ENCODE measurements around the gene SLC4A9.

SLC4A9 gene

DNA sequence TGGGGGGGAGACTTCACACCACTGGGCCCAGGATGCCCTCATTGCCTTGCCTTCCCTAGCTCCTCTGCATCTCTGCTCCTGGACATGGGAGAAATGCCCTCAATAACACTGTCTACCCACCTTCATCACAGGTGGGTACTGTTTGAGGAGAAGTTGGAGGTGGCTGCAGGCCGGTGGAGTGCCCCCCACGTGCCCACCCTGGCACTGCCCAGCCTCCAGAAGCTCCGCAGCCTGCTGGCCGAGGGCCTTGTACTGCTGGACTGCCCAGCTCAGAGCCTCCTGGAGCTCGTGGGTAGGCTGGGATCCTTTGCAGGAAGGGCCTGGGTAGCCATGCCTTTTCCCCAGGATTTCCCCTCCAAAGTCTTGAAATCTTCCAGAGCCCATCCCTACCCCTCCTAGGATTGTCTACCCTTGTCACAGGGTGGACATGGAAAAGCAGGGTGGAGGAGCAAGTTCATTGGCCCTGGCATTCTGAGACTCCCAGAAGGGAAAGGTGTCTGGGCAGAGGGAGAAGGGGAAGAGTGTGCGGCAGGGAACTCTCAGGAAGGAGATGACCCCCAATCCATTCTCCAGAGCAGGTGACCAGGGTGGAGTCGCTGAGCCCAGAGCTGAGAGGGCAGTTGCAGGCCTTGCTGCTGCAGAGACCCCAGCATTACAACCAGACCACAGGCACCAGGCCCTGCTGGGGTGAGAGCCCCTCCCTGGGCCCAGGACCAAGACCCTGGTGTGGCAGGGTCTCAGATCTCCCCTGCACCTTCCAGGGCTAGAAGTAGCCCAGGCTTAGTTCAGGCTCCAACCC is 886 bp downstream of the SLC4A9 start:
- DNase-seq (ENCODE audit: low read depth): no peak
- TF ChIP-seq, protein P1, sequence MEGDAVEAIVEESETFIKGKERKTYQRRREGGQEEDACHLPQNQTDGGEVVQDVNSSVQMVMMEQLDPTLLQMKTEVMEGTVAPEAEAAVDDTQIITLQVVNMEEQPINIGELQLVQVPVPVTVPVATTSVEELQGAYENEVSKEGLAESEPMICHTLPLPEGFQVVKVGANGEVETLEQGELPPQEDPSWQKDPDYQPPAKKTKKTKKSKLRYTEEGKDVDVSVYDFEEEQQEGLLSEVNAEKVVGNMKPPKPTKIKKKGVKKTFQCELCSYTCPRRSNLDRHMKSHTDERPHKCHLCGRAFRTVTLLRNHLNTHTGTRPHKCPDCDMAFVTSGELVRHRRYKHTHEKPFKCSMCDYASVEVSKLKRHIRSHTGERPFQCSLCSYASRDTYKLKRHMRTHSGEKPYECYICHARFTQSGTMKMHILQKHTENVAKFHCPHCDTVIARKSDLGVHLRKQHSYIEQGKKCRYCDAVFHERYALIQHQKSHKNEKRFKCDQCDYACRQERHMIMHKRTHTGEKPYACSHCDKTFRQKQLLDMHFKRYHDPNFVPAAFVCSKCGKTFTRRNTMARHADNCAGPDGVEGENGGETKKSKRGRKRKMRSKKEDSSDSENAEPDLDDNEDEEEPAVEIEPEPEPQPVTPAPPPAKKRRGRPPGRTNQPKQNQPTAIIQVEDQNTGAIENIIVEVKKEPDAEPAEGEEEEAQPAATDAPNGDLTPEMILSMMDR (IDR thresholded peaks at IDR 0.05; ENCODE audit: control insufficient read depth, insufficient read depth, low read depth, low read length, missing control alignments): no peak
- no peak overlapping the region for H3K4me3 ChIP-seq (ENCODE audit: control insufficient read depth, low read depth, low read length)

DNA sequence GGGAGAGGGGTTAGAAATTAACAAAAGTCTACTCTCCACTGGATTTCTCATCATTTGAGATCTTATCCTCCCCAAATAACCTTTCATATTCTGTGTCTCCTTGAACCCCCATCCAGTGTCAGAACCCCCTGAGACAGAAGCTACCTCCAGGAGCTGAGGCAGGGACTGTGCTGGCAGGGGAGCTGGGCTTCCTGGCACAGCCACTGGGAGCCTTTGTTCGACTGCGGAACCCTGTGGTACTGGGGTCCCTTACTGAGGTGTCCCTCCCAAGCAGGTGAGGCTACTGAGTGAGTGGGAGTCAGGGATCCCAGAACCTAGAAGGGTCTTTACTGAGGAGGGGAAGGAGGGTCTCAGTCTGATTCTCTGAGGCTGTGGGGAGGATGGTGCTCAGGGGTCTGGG is 1.9 kb downstream of the SLC4A9 start:
- TF ChIP-seq, protein P1 (IDR thresholded peaks at IDR 0.05; ENCODE audit: control insufficient read depth, insufficient read depth, low read depth, low read length, missing control alignments): no peak
- H3K4me3 ChIP-seq (ENCODE audit: control insufficient read depth, low read depth, low read length): no peak overlapping the region
- no peak for DNase-seq (ENCODE audit: low read depth)

DNA sequence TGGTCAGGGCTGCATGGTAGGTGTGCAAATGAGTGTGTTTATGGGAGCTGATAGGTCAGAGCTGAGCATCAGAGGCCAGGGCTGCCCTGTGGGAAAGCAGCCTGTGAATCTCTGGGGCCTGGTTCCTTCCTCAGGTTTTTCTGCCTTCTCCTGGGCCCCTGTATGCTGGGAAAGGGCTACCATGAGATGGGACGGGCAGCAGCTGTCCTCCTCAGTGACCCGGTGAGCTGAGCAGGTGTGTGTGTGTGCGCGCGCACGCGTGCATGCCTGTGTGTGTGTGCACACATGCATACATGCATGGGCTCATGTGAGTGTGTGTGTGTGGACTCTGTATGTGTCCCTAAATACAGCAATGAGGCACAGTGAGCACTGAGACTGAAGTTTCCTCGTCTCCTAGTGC is 2.3 kb downstream of the SLC4A9 start:
- TF ChIP-seq, protein P1 (IDR thresholded peaks at IDR 0.05; ENCODE audit: control insufficient read depth, insufficient read depth, low read depth, low read length, missing control alignments): no peak
- DNase-seq (ENCODE audit: low read depth): no peak
- no peak overlapping the region for H3K4me3 ChIP-seq (ENCODE audit: control insufficient read depth, low read depth, low read length)

DNA sequence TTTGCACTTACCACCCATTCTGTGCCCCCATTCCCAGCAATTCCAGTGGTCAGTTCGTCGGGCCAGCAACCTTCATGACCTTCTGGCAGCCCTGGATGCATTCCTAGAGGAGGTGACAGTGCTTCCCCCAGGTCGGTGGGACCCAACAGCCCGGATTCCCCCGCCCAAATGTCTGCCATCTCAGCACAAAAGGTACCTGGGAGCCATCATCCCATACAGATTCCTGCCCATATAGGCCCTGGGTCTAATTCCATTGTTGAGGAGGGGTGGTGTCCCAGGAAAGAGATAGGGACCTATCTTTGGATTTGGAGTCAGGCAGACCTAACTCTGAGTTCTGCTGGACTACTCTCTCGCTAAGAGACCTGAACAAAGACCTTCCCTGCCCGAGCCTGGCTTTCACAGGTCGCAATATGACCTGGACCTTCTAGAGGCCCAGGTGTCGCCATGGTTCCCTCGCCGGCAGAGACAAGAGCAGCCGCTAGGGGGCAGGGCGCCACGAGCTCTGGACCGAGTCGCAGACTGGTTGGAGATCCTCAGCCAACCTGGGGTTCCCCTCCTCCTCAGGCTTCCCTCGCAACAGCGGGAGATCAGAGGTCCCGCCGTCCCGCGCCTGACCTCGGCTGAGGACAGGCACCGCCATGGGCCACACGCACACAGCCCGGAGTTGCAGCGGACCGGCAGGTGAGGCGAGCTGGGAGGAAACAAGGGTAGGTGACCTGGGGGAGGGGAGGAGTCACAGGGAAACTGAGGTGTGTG is 3.1 kb downstream of the SLC4A9 start:
- H3K4me3 ChIP-seq (ENCODE audit: control insufficient read depth, low read depth, low read length): peak overlapping the region; percentile 43
- TF ChIP-seq, protein P1 (IDR thresholded peaks at IDR 0.05; ENCODE audit: control insufficient read depth, insufficient read depth, low read depth, low read length, missing control alignments): peak; percentile 94
- no peak for DNase-seq (ENCODE audit: low read depth)

DNA sequence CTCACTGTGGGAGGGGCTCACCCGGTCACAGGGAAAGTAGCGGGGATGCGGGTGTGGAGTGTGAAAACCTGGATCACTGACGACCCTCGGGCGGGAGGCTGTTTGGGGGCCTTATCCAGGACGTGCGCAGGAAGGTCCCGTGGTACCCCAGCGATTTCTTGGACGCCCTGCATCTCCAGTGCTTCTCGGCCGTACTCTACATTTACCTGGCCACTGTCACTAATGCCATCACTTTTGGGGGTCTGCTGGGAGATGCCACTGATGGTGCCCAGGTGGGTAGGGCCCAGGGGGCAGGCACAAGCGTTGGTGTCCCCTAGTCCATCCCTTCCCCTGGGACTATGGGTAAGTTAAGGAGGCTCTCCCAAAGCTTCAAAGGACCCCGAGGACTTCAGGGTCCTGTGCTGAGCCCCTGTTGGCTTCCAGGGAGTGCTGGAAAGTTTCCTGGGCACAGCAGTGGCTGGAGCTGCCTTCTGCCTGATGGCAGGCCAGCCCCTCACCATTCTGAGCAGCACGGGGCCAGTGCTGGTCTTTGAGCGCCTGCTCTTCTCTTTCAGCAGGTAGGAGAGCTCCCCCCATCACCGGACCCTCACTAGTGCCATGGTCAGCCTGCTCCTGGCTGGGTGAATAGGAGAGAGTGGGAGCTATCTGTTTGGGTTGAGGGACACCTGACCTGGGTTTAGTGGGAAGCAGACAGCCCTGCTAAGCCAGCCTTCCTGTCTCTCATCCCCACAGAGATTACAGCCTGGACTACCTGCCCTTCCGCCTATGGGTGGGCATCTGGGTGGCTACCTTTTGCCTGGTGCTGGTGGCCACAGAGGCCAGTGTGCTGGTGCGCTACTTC is 3.9 kb downstream of the SLC4A9 start:
- peak overlapping the region; percentile 43 for H3K4me3 ChIP-seq (ENCODE audit: control insufficient read depth, low read depth, low read length)
- DNase-seq (ENCODE audit: low read depth): no peak
- TF ChIP-seq, protein P1 (IDR thresholded peaks at IDR 0.05; ENCODE audit: control insufficient read depth, insufficient read depth, low read depth, low read length, missing control alignments): no peak

DNA sequence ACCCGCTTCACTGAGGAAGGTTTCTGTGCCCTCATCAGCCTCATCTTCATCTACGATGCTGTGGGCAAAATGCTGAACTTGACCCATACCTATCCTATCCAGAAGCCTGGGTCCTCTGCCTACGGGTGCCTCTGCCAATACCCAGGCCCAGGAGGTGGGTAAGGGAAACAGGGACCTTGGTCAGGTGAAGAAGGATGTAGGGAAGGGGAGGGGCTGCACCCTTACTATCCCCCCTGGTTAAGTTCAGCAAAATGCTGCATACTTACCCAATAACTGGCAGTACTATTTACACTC is 4.4 kb downstream of the SLC4A9 start:
- TF ChIP-seq, protein P1 (IDR thresholded peaks at IDR 0.05; ENCODE audit: control insufficient read depth, insufficient read depth, low read depth, low read length, missing control alignments): no peak
- H3K4me3 ChIP-seq (ENCODE audit: control insufficient read depth, low read depth, low read length): no peak overlapping the region
- DNase-seq (ENCODE audit: low read depth): no peak
